Spinal cord (tissue), 10 donors: Measurements from ENCODE around the gene RGPD8. TPM values are rescaled to one million over a fixed set of nuclear protein-coding genes. Genes with fewer than 3 reads are reported as not detected.
"Not testable (repeated sequence)": the region's sequence is repeated elsewhere in the genome, so short reads cannot be mapped to it uniquely, and the experiment has no call there.

Experiments
- DNase-seq, 6 donors: peaks; one replicate each; pipeline versions ENCODE4 v3.0.0 to v3.0.0-alpha.2; 2013 to 2015; ENCODE audit warnings: low spot score in 6 of 6, low read depth in 4 of 6
- H3K27ac ChIP-seq: one replicate; pipeline ENCODE4 v1.5.1; 2013; ENCODE audit warnings: low read depth, low read length, control low read depth
- H3K27me3 ChIP-seq: one replicate; pipeline ENCODE4 v1.6.1; 2013; ENCODE audit warnings: low read length; ENCODE audit not compliant: control insufficient read depth, insufficient read depth
- H3K36me3 ChIP-seq: one replicate; pipeline ENCODE4 v1.6.1; 2013; ENCODE audit warnings: low read length; ENCODE audit not compliant: control insufficient read depth, insufficient read depth
- H3K4me1 ChIP-seq: one replicate; pipeline ENCODE4 v1.6.1; 2013; ENCODE audit warnings: low read length; ENCODE audit not compliant: control insufficient read depth, insufficient read depth
- H3K4me3 ChIP-seq: one replicate; pipeline ENCODE4 v1.5.1; 2013; ENCODE audit warnings: low read depth, low read length, control low read depth
- H3K9me3 ChIP-seq: one replicate; pipeline ENCODE4 v1.6.1; 2013; ENCODE audit warnings: low read length; ENCODE audit not compliant: control insufficient read depth, insufficient read depth
- WGBS: methylation state at CpG from one replicate; pipeline ENCODE4 v1.1.5; 2013; ENCODE audit warnings: missing lambda C conversion rate; ENCODE audit not compliant: insufficient coverage; 5-methylcytosine and 5-hydroxymethylcytosine counted together
- long read RNA-seq, 4 donors: transcript quantifications; one replicate each; lab custom pipeline, GENCODE V29; 2026
- polyA plus RNA-seq, 2 donors: library from polyadenylated mRNA; unstranded; fragments of 120-200 nt; gene quantifications; one replicate each; pipeline ENCODE4 v1.2.1, GENCODE V29; 2013; ENCODE audit not compliant: insufficient read length in 2 of 2
- total RNA-seq, 2 donors: library from RNA; depleted of rRNA in 1 of 2; stranded (reverse); fragments of 120-200 nt in 1 of 2; fragments of >200 nt in 1 of 2; gene quantifications; one replicate each; pipeline versions ENCODE4 v1.2.3 to v1.2.4, GENCODE V29; 2013 to 2014
- donor health status: healthy.

Gene RGPD8
- 10 to 100 TPM; 19.2 to 31.8 TPM for total RNA-seq
- 1 to 10 TPM; 2.1 to 2.7 TPM for polyA plus RNA-seq
- long read RNA-seq, donor 1 = 0 reads
- long read RNA-seq, donor 2 = 0 reads
- long read RNA-seq, donor 3, partial matches to known transcripts = 6 of 11 reads
- long read RNA-seq, donor 3, other reads (novel, unspliced or antisense) = 5 of 11 reads
- long read RNA-seq, donor 4 = 0 reads

DNA sequence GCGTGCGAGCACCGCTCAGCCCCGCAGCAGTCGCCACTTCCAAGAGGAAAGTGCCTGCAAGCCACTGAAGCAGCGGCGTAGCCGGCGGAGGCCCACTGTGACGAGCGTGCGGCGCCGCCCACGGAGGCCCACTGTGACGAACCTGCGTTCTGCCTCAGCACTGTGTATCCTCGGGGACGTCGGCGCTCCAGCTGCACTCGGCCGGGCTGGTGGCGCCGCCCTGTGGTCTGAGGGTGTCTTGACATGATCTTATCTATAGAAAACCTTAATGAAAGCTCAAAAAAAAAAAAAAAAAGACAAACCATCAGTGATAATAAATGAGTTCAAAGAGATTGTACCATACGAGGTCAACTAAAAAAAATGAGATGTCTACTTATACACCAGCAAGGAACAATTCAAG, at the start of gene RGPD8:
Gene RGPD8, minus strand, starts transcription at position 166 of the 400 bp plus-strand sequence. CDS start 192 bp downstream, outside the sequence.
- H3K27ac ChIP-seq, H3K36me3 ChIP-seq, H3K4me1 ChIP-seq, H3K9me3 ChIP-seq, H3K27me3 ChIP-seq: not testable (repeated sequence)
- H3K4me3 ChIP-seq = peak within 1 kb of the TSS; percentile 21
- peak; percentile 29 to 97 (median 78) for DNase-seq
- WGBS = no CpG with 5 or more reads among the region's 26 CpGs

DNA sequence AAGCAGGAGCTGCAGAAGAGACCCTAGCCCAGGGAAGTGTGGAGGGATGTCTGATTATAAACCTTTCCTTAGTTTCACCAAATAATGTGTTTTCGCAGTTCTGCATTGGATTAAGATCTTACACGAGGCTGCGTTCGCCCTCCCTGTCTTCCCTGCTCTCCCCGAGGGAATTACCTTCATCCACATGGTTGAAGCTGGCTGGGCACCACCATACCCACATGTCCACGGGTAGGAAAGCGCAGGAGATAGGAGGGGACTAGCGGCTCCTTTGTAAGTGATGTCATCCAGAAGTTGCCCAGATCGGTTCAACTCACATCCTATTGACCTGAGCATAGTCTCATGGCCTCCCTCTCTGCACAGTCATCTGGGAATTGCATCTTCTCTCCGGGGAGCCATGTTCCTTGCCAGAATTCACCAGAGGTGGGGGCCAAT, 49.6 kb upstream of the RGPD8 start:
- Histone ChIP-seq H3K27me3 (no peaks in the 10 kb centered on the region), H3K27ac (peak overlapping the region; percentile 89), H3K36me3 (no peaks in the 10 kb centered on the region), H3K9me3 (no peaks in the 10 kb centered on the region), H3K4me1 (peaks cover 26% of the 10 kb centered on the region), H3K4me3 (peak overlapping the region; percentile 85)
- DNase-seq = peak in 3 of 6 donors; percentile 1 to 74 (median 55)
- WGBS = 5% methylated on average over 3 of the region's 10 CpGs

DNA sequence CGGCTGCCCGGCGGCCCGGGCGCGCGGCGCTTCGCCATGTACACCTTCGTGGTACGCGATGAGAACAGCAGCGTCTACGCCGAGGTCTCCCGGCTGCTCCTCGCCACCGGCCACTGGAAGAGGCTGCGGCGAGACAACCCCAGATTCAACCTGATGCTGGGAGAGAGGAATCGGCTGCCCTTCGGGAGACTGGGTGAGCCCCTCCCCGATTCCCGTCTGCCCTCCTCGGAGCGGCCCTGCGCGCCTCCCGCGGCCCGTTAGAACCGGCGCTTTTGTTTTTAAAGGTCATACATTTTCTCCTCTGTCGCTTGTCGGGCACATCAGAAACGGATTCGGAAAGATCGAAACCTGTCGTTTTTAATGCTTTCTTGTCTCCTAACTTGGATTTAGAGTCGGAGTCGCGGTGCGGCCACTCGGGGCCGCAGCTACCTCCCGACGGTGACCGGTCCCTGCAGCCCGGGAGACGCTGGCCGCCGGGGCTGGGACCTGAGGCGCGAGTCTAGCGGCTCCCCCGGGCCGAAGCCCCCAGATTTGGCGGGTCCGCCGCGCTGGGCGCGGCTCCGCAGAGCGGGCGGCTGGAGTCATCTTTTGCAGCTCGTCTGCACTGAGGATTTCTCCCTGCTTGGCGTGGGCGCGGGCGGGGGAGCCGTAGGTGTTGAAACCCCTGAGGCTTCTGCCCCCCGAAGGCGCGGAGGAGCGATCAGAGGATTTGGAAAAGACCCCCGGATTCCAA, 49.0 kb upstream of the RGPD8 start:
- Histone ChIP-seq H3K4me3 (peak overlapping the region; percentile 85), H3K9me3 (no peaks in the 10 kb centered on the region), H3K27me3 (no peaks in the 10 kb centered on the region), H3K4me1 (peaks cover 26% of the 10 kb centered on the region), H3K36me3 (no peaks in the 10 kb centered on the region), H3K27ac (peak overlapping the region; percentile 89)
- peak in 4 of 6 donors; percentile 28 to 68 (median 55) for DNase-seq
- under 1% methylated on average over 76 of the region's 77 CpGs for WGBS

DNA sequence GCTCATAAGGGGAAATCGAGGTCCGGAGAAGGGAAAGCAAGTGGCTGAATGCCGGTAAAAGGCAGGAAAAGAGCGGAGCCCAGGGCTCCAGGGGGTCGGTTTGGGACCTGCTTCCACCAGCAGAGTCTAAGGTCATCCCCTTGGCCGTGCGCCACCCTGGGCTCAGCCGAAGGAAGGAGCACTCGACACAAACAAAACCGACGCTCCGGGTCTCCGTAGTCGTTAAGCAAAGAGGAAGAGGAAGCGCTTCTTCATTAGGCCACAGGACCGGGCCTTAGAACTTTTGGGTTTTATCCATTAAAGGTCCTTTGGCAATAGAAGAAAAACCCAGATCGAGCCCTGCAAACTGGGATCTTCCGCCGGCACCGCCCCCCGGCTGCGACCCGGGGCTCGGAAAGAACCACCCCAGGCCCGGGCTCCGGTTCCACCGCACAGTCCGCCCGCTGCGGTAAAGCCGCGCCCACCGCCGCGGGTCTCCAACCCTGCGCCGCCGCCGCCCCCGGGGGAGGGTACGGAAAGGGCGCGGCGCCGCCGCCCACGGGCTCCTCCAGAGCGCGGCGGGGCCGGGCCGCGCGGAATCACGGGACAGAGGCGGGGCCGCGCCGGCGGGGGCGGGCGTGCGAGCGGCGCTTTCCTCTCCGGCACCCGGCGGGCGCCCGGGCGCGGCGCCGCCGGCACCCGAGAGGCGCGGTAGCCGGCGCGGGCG, 48.2 kb upstream of the RGPD8 start, which contains the start of gene TTL:
Gene TTL, plus strand, starts transcription at position 629 of the 706 bp plus-strand sequence. CDS start 189 bp downstream, outside the sequence.
- Histone ChIP-seq H3K36me3 (no peaks in the 10 kb centered on the region), H3K4me3 (peak within 1 kb of the TSS; percentile 85), H3K9me3 (no peaks in the 10 kb centered on the region), H3K27me3 (no peaks in the 10 kb centered on the region), H3K4me1 (peaks cover 26% of the 10 kb centered on the region), H3K27ac (peak within 1 kb of the TSS; percentile 92)
- peak; percentile 52 to 94 (median 71) for DNase-seq
- under 1% methylated on average over 82 of the region's 82 CpGs for WGBS

DNA sequence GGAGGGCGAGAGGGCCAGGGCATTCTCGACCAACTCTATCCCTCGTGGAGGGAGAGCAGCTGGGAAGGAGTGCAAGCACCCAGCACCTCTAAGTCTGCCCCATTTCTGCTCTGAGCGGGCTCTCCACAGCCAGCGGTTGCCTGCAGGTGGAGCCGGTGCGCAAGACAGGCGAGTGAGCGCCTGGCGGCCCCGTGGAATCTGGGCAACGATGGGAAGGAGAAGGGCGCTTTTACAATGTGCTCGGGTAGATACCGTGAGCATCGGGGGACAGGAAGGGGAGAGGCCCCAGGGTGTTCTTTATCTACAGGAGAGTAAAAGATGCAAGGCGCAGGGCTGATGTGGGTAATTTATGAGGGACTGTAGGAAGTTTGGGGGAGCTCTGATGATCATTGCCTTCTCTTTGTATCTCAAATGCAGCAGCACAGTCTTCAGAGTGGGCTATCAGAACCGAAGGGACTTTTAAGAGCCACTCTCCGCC, 47.6 kb upstream of the RGPD8 start:
- DNase-seq = peak in 5 of 6 donors; percentile 61 to 93 (median 76)
- Histone ChIP-seq H3K36me3 (no peaks in the 10 kb centered on the region), H3K27me3 (no peaks in the 10 kb centered on the region), H3K4me1 (peaks cover 26% of the 10 kb centered on the region), H3K27ac (peak overlapping the region; percentile 92), H3K4me3 (peak overlapping the region; percentile 82), H3K9me3 (no peaks in the 10 kb centered on the region)
- 0% methylated on average over 19 of the region's 19 CpGs for WGBS

DNA sequence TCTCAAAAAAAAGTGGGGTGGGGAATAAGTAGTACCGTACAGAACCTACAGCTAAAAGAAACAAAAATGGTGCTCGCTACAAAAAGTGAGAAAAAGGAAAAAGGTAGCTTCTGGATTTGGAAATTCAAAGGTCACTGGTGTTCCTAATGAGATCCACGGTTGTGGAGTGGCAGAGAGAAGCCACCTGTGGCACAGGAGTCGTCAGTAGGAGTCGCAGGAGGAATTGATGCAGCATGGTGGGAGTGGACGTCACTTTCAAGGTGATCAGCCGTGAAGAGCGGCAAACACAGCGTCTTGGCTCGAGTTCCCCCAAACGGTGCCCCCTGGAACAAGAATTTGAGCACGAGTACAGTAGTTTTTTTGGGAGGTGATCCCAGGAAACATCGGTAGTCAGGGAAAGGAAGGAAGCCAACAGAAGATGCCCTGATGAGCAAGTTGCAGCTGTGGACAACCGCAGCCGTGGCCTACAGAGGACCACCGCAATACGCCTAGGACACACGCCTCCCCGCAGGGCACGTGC, 47.1 kb upstream of the RGPD8 start:
- Histone ChIP-seq H3K9me3 (no peaks in the 10 kb centered on the region), H3K27me3 (no peaks in the 10 kb centered on the region), H3K4me3 (peak overlapping the region; percentile 82), H3K4me1 (peaks cover 26% of the 10 kb centered on the region), H3K36me3 (no peaks in the 10 kb centered on the region), H3K27ac (peak overlapping the region; percentile 92)
- 18% methylated on average over 20 of the region's 20 CpGs for WGBS
- peak in 1 of 6 donors; percentile 16 for DNase-seq

DNA sequence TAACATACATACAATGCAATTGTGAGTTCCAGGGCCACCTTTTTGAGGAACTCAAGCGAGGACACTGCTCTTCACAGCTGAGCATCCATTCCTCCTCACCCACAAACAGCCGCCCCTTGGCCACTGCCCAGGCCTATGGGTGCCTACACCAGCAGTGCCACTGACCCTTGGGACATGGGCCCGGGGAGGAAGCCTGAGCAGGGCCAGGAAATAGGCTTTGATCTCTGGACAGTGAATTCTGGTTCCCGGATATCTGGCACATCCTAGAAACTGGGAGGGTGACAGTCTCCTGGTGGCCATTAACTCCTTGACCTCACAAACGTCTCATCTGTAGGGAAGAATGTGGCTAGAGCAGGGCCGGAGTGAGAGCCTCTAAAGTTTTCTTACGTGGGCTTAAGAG, 43.0 kb upstream of the RGPD8 start:
- WGBS = 78% methylated on average over 4 of the region's 7 CpGs
- Histone ChIP-seq H3K4me3 (no peak overlapping the region), H3K27ac (no peak overlapping the region), H3K36me3 (no peaks in the 10 kb centered on the region), H3K9me3 (no peaks in the 10 kb centered on the region), H3K4me1 (peaks cover 10% of the 10 kb centered on the region), H3K27me3 (no peaks in the 10 kb centered on the region)
- no peak for DNase-seq

DNA sequence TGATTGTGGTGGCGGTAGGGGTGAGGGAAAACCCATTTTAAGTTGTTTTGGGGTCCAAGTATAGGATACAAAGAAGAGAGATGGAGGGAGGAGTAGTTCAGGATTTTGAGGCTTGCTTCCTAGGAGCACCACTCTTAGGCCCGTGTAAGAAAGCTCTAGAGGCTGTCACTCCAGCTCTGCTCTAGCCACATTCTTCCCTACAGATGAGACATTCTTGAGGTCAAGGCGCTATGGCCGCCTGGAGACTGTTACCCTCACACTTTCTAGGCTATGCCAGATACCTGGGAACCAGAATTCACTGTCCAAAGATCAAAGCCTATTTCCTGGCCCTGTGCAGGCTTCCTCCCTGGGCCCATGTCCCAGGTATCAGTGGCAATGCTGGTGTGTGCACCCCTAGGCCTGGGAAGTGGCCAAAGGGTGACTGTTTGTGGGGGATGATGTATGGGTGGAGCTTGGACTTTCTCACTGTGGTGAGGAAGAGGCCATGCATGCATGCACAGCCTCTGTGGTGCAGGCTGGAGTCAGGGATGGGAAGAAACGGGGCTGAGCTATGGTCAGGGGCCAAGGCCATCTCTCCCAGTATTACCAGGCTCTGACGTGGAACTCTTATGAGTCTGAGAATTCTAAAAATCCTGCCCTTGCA, 41.5 kb upstream of the RGPD8 start:
- no peaks in the 10 kb centered on the region for H3K27me3 ChIP-seq
- H3K4me1 ChIP-seq = no peaks in the 10 kb centered on the region
- H3K27ac ChIP-seq = no peak overlapping the region
- H3K9me3 ChIP-seq = no peaks in the 10 kb centered on the region
- no peaks in the 10 kb centered on the region for H3K36me3 ChIP-seq
- WGBS = 94% methylated on average over 4 of the region's 6 CpGs
- H3K4me3 ChIP-seq = no peak overlapping the region
- no peak for DNase-seq
